A549 (cell line): ENCODE results near the gene APLP2. TPM values are rescaled to one million over a fixed set of nuclear protein-coding genes. Genes with fewer than 3 reads are reported as not detected.
"Not testable (repeated sequence)": the region's sequence is repeated elsewhere in the genome, so short reads cannot be mapped to it uniquely, and the experiment has no call there.

ENCODE experiments used
- ATAC-seq, 2 experiments: fragments of 200-7000 bp in 1 of 2; fragments of >200 bp in 1 of 2; cut with Nextera tagmentation in 1 of 2; cut with Tn5 transposase in 1 of 2; 3 replicates each; pipeline versions ENCODE4 v1.8.0 to v1.9.1; 2018 to 2020; ENCODE audit warnings: mild to moderate bottlenecking in 1 of 2, moderate library complexity in 1 of 2
- CTCF ChIA-PET: fragments of 300-600 bp; sonication (Branson Sonifier 250); formaldehyde crosslinking; extraction: SDS; loops from one replicate; lab custom pipeline; 2021; ENCODE audit warnings: antibody characterized with exemption, inconsistent platforms; lab: Yijun Ruan, JAX
- POLR2A ChIA-PET: fragments of 350-600 bp; formaldehyde crosslinking; extraction: SDS; loops from one replicate; lab custom pipeline; 2021; ENCODE audit warnings: antibody characterized with exemption, inconsistent platforms; lab: Yijun Ruan, JAX
- DNase-seq, 2 experiments: peaks; one replicate each; pipeline versions ENCODE4 v3.0.0 to v3.0.0-alpha.2; 2011 to 2016; ENCODE audit warnings: low read depth in 1 of 2, low spot score in 1 of 2
- FAIRE-seq: peaks from 2 replicates; lab custom pipeline; 2011; peaks lifted over from hg19 to GRCh38; lab: Jason Lieb, UNC
- H3K27ac ChIP-seq, 2 experiments: fragments of >200 bp; sonication (Bioruptor Twin); formaldehyde crosslinking; 3 replicates each; pipeline ENCODE4 v1.5.1; 2016 to 2017
- H3K4me1 ChIP-seq: fragments of >200 bp; sonication (Bioruptor Twin); formaldehyde crosslinking; 3 replicates; pipeline ENCODE4 v1.6.1; 2016
- H3K4me2 ChIP-seq: fragments of >200 bp; sonication (Bioruptor Twin); formaldehyde crosslinking; 3 replicates; pipeline ENCODE4 v1.6.1; 2016
- H3K4me3 ChIP-seq: fragments of >200 bp; sonication (Bioruptor Twin); formaldehyde crosslinking; 3 replicates; pipeline ENCODE4 v1.5.1; 2016
- H3K9me3 ChIP-seq: fragments of >200 bp; sonication (Bioruptor Twin); formaldehyde crosslinking; 3 replicates; pipeline ENCODE4 v1.6.1; 2016
- CBX2 ChIP-seq: fragments of 200-600 bp; sonication (generic); IDR thresholded peaks from 2 replicates; pipeline ENCODE4 v1.6.1; 2016; ENCODE audit warnings: low read depth, mild to moderate bottlenecking, borderline replicate concordance
- CEBPB ChIP-seq, 2 experiments: fragments of >200 bp in 1 of 2; sonication (Bioruptor Twin) in 1 of 2; formaldehyde crosslinking in 1 of 2; IDR thresholded peaks; 2 replicates each; pipeline ENCODE4 v1.6.1; 2012 to 2016
- CHD4 ChIP-seq: fragments of 200-600 bp; sonication (generic); IDR thresholded peaks from 2 replicates; pipeline ENCODE4 v1.6.1; 2016; ENCODE audit warnings: antibody characterized with exemption, mild to moderate bottlenecking, borderline replicate concordance
- EHMT2 ChIP-seq: fragments of 200-600 bp; sonication (generic); IDR thresholded peaks from 2 replicates; pipeline ENCODE4 v1.6.1; 2016; ENCODE audit warnings: antibody characterized with exemption, low read depth, mild to moderate bottlenecking, moderate library complexity
- EP300 ChIP-seq, 2 experiments: fragments of >200 bp; sonication (Bioruptor Twin); formaldehyde crosslinking; IDR thresholded peaks; 2 replicates in 1 of 2; 3 replicates in 1 of 2; pipeline ENCODE4 v1.6.1; 2016 to 2017
- HEYL ChIP-seq: fragments of 250-450 bp; sonication (Bioruptor Pico); IDR thresholded peaks from 2 replicates; pipeline ENCODE4 v1.8.0; 2021; ENCODE audit warnings: mild to moderate bottlenecking, moderate library complexity
- HOXA7 ChIP-seq: fragments of 250-450 bp; sonication (Bioruptor Pico); IDR thresholded peaks from 2 replicates; pipeline ENCODE4 v1.5.0; 2020; ENCODE audit warnings: mild to moderate bottlenecking, moderate library complexity
- HOXB5 ChIP-seq: fragments of 250-450 bp; sonication (Bioruptor Pico); IDR thresholded peaks from 2 replicates; pipeline ENCODE4 v1.5.0; 2020; ENCODE audit warnings: mild to moderate bottlenecking, moderate library complexity
- JUN ChIP-seq, 2 experiments: fragments of >200 bp; sonication (Bioruptor Twin); formaldehyde crosslinking; IDR thresholded peaks; 2 replicates in 1 of 2; 3 replicates in 1 of 2; pipeline ENCODE4 v1.6.1; 2016 to 2017
- NPAS2 ChIP-seq: fragments of 250-450 bp; sonication (Bioruptor Pico); IDR thresholded peaks from 2 replicates; pipeline ENCODE4 v1.8.0; 2022; ENCODE audit warnings: mild to moderate bottlenecking, moderate library complexity, borderline replicate concordance
- RFX5 ChIP-seq: fragments of 450-650 bp; IDR thresholded peaks from 2 replicates; pipeline ENCODE4 v1.7.1; 2014; ENCODE audit warnings: antibody characterized with exemption, mild to moderate bottlenecking, moderate library complexity
- SMC3 ChIP-seq: fragments of >200 bp; sonication (Bioruptor Twin); formaldehyde crosslinking; IDR thresholded peaks from 3 replicates; pipeline ENCODE4 v1.6.1; 2018; ENCODE audit warnings: inconsistent platforms
- SREBF2 ChIP-seq: fragments of 450-650 bp; IDR thresholded peaks from 2 replicates; pipeline ENCODE4 v1.6.1; 2014; ENCODE audit warnings: mild to moderate bottlenecking, moderate library complexity
- USF2 ChIP-seq: fragments of 450-650 bp; IDR thresholded peaks from 2 replicates; pipeline ENCODE4 v1.6.1; 2014; ENCODE audit warnings: antibody characterized with exemption
- ZC3H11A ChIP-seq: fragments of 450-650 bp; IDR thresholded peaks from 2 replicates; pipeline ENCODE4 v1.6.1; 2014; ENCODE audit warnings: antibody characterized with exemption, mild to moderate bottlenecking
- ZFP36 ChIP-seq: fragments of 450-650 bp; IDR thresholded peaks from 2 replicates; pipeline ENCODE4 v1.6.1; 2014; ENCODE audit warnings: borderline replicate concordance; ENCODE audit not compliant: partially characterized antibody
- WGBS: methylation state at CpG from one replicate; pipeline ENCODE4 v1.1.6; 2017; ENCODE audit errors: missing lambda C conversion rate; 5-methylcytosine and 5-hydroxymethylcytosine counted together
- polyA plus RNA-seq, 4 experiments: library from polyadenylated mRNA; depleted of rRNA in 3 of 4; stranded (reverse); fragments of >200 nt; fragmentation: RNase III in 1 of 4; extraction: RNeasy Plus Mini Kit Qiagen cat#74134 plus additional on column Dnase treatment in 1 of 4; gene quantifications; 2 replicates in 3 of 4; 3 replicates in 1 of 4; pipeline ENCODE4 v1.2.3, GENCODE V29; 2011 to 2017

APLP2 gene
- polyA plus RNA-seq, 2 of the 4 experiments (the other 2 are of a cell fraction): 166 to 203 TPM

DNA sequence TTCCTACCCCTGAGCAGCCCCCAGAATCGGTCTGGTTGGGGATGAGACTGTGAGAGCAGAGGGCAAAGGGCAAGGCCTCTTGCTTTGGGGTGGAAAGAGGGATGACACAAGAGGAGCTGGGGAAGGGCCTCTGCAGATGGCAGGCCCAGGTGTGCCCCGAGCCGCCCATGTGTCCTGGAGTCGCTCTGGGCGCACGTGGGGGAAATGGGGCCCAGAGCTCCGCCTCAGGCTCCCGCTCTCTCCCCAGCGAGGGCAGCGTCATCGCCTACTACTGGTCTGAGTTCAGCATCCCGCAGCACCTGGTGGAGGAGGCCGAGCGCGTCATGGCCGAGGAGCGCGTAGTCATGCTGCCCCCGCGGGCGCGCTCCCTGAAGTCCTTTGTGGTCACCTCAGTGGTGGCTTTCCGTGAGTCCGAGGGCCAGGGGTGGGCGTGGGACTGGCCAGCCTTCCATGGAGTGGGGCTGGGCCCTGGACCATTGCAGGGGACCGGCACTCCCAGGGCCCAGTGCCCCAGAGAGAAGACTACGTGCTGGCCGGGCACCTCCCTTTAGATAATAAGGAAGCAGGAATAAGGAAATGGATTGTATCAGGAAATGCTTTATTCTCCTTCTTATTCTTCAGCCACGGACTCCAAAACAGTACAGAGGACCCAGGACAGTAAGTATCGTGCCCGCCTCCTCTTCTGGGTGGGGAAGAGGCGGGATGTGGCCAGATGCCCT lies 120.0 kb downstream of the APLP2 start:
- ChIA-PET POLR2A (no interaction called here), CTCF (interaction anchor here (1.4 to 2.0 kb wide), 2 partner anchors 23 to 43 kb away, joined by 3 to 5 read pairs; no protein-coding TSS in a partner anchor)
- WGBS: 89% methylated on average over 26 of the region's 32 CpGs
- H3K4me3 ChIP-seq: no peak overlapping the region
- FAIRE-seq: no peak
- ATAC-seq: no peak
- TF ChIP-seq CEBPB (IDR thresholded peaks at IDR 0.05) (no peak), SMC3 (no peak), RFX5 (no peak)
- no peak overlapping the region for H3K27ac ChIP-seq
- DNase-seq: no peak
- no peaks in the 10 kb centered on the region for H3K4me1 ChIP-seq
- no peak overlapping the region for H3K4me2 ChIP-seq
- no peaks in the 10 kb centered on the region for H3K9me3 ChIP-seq

GRCh38 chr11:130190371-130190881 lies 120.7 kb downstream of the APLP2 start:
- WGBS: 38% methylated on average over 4 of the region's 29 CpGs
- no peak for ATAC-seq

DNA sequence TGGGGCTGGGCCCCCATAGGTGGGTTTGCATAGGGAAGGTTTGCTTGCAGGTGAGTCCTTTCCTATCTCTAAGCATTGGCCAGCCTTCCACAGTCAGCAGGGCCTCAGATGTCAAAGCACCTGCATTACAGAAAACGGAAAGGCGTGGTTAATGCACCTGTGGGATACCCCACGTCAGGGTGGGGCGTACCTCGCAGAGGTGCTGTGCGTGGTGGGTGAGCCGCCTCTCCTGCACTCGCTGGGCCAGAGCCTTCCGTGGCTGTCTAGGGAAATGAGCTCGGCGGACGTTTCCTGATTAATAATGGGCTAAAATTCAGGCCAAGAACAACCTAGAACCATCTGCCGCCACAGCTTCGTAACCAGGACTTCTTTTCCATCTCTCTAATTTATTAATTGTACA lies 122.2 kb downstream of the APLP2 start:
- FAIRE-seq (no peak), DNase-seq (no peak), ATAC-seq (no peak)
- 91% methylated on average over 12 of the region's 14 CpGs for WGBS
- ChIA-PET POLR2A (no interaction called here), CTCF (interaction anchor here (1.4 to 1.7 kb wide), 2 partner anchors 9 to 21 kb away, joined by 3 to 6 read pairs; no protein-coding TSS in a partner anchor)
- no peaks in the 10 kb centered on the region for H3K9me3 ChIP-seq
- TF ChIP-seq HEYL (CRISPR knock-in tag) (no peak), USF2 (no peak)
- no peak overlapping the region for H3K4me3 ChIP-seq
- H3K4me1 ChIP-seq: no peaks in the 10 kb centered on the region
- no peak overlapping the region for H3K4me2 ChIP-seq
- H3K27ac ChIP-seq: no peak overlapping the region

More at GRCh38 chr11:130190371-130190881, 120.7 kb downstream of the APLP2 start:
- Histone ChIP-seq H3K4me1 (no peaks in the 10 kb centered on the region), H3K27ac (no peak overlapping the region)
- no peak for FAIRE-seq
- DNase-seq: no peak
- TF ChIP-seq JUN (IDR thresholded peaks at IDR 0.05) (no peak), NPAS2 (CRISPR knock-in tag) (no peak), ZC3H11A (no peak), HEYL (CRISPR knock-in tag) (no peak), SREBF2 (no peak), CEBPB (IDR thresholded peaks at IDR 0.05) (no peak), ZFP36 (no peak), HOXB5 (no peak), EHMT2 (no peak), CBX2 (no peak), EP300 (IDR thresholded peaks at IDR 0.05) (no peak), CHD4 (no peak)
- TF ChIP-seq, all 56 proteins: peak for 0
- Histone ChIP-seq H3K4me3 (no peak overlapping the region), H3K9me3 (no peaks in the 10 kb centered on the region), H3K4me2 (no peak overlapping the region)
- ChIA-PET POLR2A (no interaction called here), CTCF (interaction anchor here (1.4 to 2.0 kb wide), 2 partner anchors 23 to 44 kb away, joined by 3 to 5 read pairs; no protein-coding TSS in a partner anchor)

- Histone ChIP-seq H3K4me2 (no peak overlapping the region), H3K27ac (no peak overlapping the region), H3K9me3 (no peaks in the 10 kb centered on the region), H3K4me3 (no peak overlapping the region), H3K4me1 (no peaks in the 10 kb centered on the region)
- WGBS: 49% methylated on average over 4 of the region's 4 CpGs
- ChIA-PET CTCF (interaction anchor here (1.4 to 1.7 kb wide), 2 partner anchors 8 to 20 kb away, joined by 3 to 6 read pairs; no protein-coding TSS in a partner anchor), POLR2A (no interaction called here)
- TF ChIP-seq CHD4 (no peak), HOXA7 (CRISPR knock-in tag) (no peak)
- FAIRE-seq: no peak
- DNase-seq: no peak
- no peak for ATAC-seq
Observed at GRCh38 chr11:130192845-130193267, 123.2 kb downstream of the APLP2 start.

DNA sequence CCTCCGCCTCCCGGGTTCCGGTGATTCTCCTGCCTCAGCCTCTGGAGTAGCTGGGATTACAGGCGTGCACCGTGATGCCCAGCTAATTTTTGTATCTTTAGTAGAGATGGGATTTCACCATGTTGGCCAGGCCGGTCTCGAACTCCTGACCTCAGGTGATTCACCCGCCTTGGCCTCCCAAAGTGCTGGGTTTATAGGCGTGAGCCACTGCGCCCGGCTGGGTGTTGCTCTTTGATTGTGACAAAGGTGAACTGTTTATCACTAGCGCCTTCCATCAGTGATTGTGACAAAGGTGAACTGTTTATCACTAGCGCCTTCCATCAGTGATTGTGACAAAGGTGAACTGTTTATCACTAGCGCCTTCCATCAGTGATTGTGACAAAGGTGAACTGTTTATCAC lies 123.9 kb downstream of the APLP2 start:
- H3K4me3 ChIP-seq, ATAC-seq, H3K27ac ChIP-seq, FAIRE-seq, DNase-seq, H3K4me1 ChIP-seq, H3K4me2 ChIP-seq, H3K9me3 ChIP-seq, POLR2A ChIA-PET: not testable (repeated sequence)
- CTCF ChIA-PET: interaction anchor here (1.5 to 1.7 kb wide), 2 partner anchors 9 to 19 kb away, joined by 4 to 6 read pairs; no protein-coding TSS in a partner anchor
- WGBS: 87% methylated on average over 14 of the region's 14 CpGs
